Small intestine (tissue), 7 donors: ENCODE results near the gene CD244. TPM values are rescaled to one million over a fixed set of nuclear protein-coding genes. Genes with fewer than 3 reads are reported as not detected.
"Not testable (repeated sequence)": the region's sequence is repeated elsewhere in the genome, so short reads cannot be mapped to it uniquely, and the experiment has no call there.

Experiments
- DNase-seq, 2 donors: peaks; one replicate each; pipeline versions ENCODE4 v3.0.0 to v3.0.0-alpha.2; 2013
- FAIRE-seq: peaks from 2 replicates; lab custom pipeline; 2012; peaks lifted over from hg19 to GRCh38; lab: Jason Lieb, UNC
- H3K27ac ChIP-seq, 3 donors: one replicate each; pipeline ENCODE4 v1.5.1; 2013; ENCODE audit warnings: low read length in 2 of 3, mild to moderate bottlenecking in 2 of 3, control low read depth in 1 of 3, inconsistent platforms in 1 of 3, low read depth in 1 of 3, moderate library complexity in 1 of 3
- H3K27me3 ChIP-seq, 3 donors: one replicate each; pipeline ENCODE4 v1.6.1; 2013; ENCODE audit warnings: low read length in 3 of 3, inconsistent platforms in 1 of 3; ENCODE audit not compliant: control insufficient read depth in 3 of 3, insufficient read depth in 3 of 3
- H3K36me3 ChIP-seq, 3 donors: one replicate each; pipeline ENCODE4 v1.6.1; 2013; ENCODE audit warnings: low read length in 3 of 3, inconsistent platforms in 1 of 3, low read depth in 1 of 3, mild to moderate bottlenecking in 1 of 3, moderate library complexity in 1 of 3; ENCODE audit not compliant: control insufficient read depth in 3 of 3, insufficient read depth in 2 of 3
- H3K4me1 ChIP-seq, 3 donors: one replicate each; pipeline ENCODE4 v1.6.1; 2013; ENCODE audit warnings: low read length in 2 of 3, inconsistent platforms in 1 of 3, low read depth in 1 of 3, mild to moderate bottlenecking in 1 of 3, moderate library complexity in 1 of 3; ENCODE audit not compliant: control insufficient read depth in 3 of 3, insufficient read depth in 2 of 3
- H3K4me3 ChIP-seq, 3 donors: one replicate each; pipeline ENCODE4 v1.5.1; 2013; ENCODE audit warnings: low read length in 3 of 3, control low read depth in 1 of 3, inconsistent platforms in 1 of 3, low read depth in 1 of 3, mild to moderate bottlenecking in 1 of 3, moderate library complexity in 1 of 3
- H3K9me3 ChIP-seq, 2 donors: one replicate each; pipeline ENCODE4 v1.6.1; 2013; ENCODE audit warnings: low read depth in 1 of 2, low read length in 1 of 2; ENCODE audit not compliant: control insufficient read depth in 2 of 2, insufficient read depth in 1 of 2
- WGBS, 3 donors: extraction: QIAGEN DNeasy Blood & Tissue Kit; methylation state at CpG; one replicate each; pipeline ENCODE4 v1.1.7; 2013; 5-methylcytosine and 5-hydroxymethylcytosine counted together
- polyA plus RNA-seq, 4 donors: library from polyadenylated mRNA; stranded (reverse) in 3 of 4; unstranded in 1 of 4; fragments of 200-250 nt in 3 of 4; fragments of 120-200 nt in 1 of 4; gene quantifications; one replicate each; pipeline versions ENCODE4 v1.2.1 to v1.2.3, GENCODE V29; 2013
- donor health status: healthy with polysubstance abuse.
- donor health status: control.
- donor health status: control.
- donor health status: Bipolar disorder and iron deficiency.
- donor health status: healthy.

Gene CD244
- polyA plus RNA-seq, 4 donors = 0.39 to 3.2 (median 1.1) TPM

DNA sequence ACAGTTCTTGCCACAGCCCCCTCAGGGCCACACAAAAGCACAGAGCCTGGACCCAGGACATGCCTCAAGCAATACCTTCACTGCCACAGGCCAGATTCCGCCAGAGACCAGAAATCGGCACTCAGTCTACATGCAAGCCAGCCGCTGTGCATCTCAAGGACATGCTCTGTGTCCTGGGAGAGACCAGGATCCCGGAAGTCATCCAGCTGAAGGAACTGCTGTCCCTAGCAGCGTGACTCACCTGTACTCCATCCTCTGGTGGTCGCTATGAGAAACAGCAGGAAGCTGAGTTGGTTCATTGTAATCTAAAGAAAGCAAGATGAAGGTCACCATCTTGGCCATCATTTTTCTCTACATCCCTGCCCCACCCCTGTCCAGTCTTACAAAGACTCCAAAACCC lies 21.9 kb upstream of the CD244 start:
- Histone ChIP-seq H3K27ac (no peak overlapping the region), H3K36me3 (no peaks in the 10 kb centered on the region), H3K4me3 (no peak overlapping the region), H3K9me3 (no peaks in the 10 kb centered on the region), H3K4me1 (no peaks in the 10 kb centered on the region), H3K27me3 (peaks cover 0 to 4% (median 0%) of the 10 kb centered on the region in 3 donors)
- WGBS, 3 donors = 79 to 81% (median 79%) methylated on average over 6 of the region's 6 CpGs
- DNase-seq (peak in 1 of 2 donors; percentile 17), FAIRE-seq (no peak)

- DNase-seq (no peak), FAIRE-seq (no peak)
- Histone ChIP-seq H3K4me3 (no peak overlapping the region), H3K4me1 (no peaks in the 10 kb centered on the region), H3K36me3 (no peaks in the 10 kb centered on the region), H3K27me3 (peaks cover 0 to 3% (median 0%) of the 10 kb centered on the region in 3 donors), H3K27ac (no peak overlapping the region), H3K9me3 (no peaks in the 10 kb centered on the region)
- 87 to 90% (median 88%) methylated on average over 13 of the region's 13 CpGs for WGBS, 3 donors
Observed at GRCh38 chr1:160883581-160884513, 21.2 kb upstream of the CD244 start.

DNA sequence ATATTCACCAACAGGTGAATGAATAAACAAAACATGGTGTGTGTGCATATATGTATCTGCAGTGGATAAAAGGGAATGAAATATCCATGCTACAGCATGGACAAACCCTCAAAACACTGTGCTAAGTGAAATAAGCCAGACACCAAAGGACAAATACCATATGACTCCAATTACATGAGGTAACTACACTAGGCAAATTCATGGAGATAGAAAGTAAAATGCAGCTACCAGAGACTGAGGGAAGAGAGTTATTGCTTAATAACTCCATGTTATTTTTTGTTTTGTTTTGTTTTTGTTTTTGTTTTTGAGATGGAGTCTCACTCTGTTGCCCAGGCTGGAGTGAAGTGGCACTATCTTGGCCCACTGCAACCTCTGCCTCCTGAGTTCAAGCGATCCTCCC lies 19.9 kb upstream of the CD244 start:
- WGBS, 3 donors = 100% methylated on average over 1 of the region's 1 CpG

DNA sequence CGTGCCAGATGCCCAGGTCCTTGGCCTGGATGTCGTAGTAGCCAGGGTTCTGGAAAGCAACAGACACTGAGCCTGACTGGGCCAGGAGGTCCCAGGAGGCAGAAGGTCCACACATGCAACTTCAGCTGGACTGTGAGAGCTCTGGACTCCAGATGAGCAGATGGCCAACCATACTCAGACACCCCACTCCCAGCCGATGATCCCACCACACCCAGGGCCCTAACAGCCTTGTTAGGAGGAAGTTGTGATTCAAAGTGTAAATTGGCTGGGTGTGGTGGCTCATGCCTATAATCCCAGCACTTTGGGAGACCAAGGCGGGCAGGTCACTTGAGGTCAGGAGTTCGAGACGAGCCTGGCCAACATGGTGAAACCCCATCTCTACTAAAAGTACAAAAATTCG lies 18.6 kb upstream of the CD244 start:
- not testable (repeated sequence) for H3K27me3 ChIP-seq, FAIRE-seq, H3K4me1 ChIP-seq, H3K4me3 ChIP-seq, H3K9me3 ChIP-seq, H3K27ac ChIP-seq, H3K36me3 ChIP-seq
- WGBS, 3 donors = 71 to 81% (median 75%) methylated on average over 7 of the region's 7 CpGs
- DNase-seq = peak in 1 of 2 donors; percentile 18

More for the DNA sequence above, 19.9 kb upstream of the CD244 start:
- Histone ChIP-seq H3K36me3 (no peaks in the 10 kb centered on the region), H3K27me3 (peaks cover 0 to 3% (median 0%) of the 10 kb centered on the region in 3 donors), H3K9me3 (no peaks in the 10 kb centered on the region), H3K4me1 (no peaks in the 10 kb centered on the region), H3K4me3 (no peak overlapping the region), H3K27ac (no peak overlapping the region)
- no peak for DNase-seq
- FAIRE-seq = no peak

GRCh38 chr1:160880216-160880615 lies 17.5 kb upstream of the CD244 start:
- no peak for FAIRE-seq
- 89 to 90% (median 89%) methylated on average over 3 of the region's 3 CpGs for WGBS, 3 donors
- Histone ChIP-seq H3K27ac (no peak overlapping the region), H3K27me3 (peaks cover 0 to 3% (median 0%) of the 10 kb centered on the region in 3 donors), H3K4me3 (no peak overlapping the region), H3K9me3 (no peaks in the 10 kb centered on the region), H3K36me3 (no peaks in the 10 kb centered on the region), H3K4me1 (peaks cover 0 to 7% (median 0%) of the 10 kb centered on the region in 3 donors)
- no peak for DNase-seq

GRCh38 chr1:160879056-160879455 lies 16.4 kb upstream of the CD244 start:
- Histone ChIP-seq H3K36me3 (no peaks in the 10 kb centered on the region), H3K27ac (no peak overlapping the region), H3K27me3 (peaks cover 0 to 3% (median 0%) of the 10 kb centered on the region in 3 donors), H3K4me3 (no peak overlapping the region), H3K4me1 (peaks cover 0 to 17% (median 0%) of the 10 kb centered on the region in 3 donors), H3K9me3 (no peaks in the 10 kb centered on the region)
- 57 to 70% (median 60%) methylated on average over 8 of the region's 8 CpGs for WGBS, 3 donors
- no peak for DNase-seq
- no peak for FAIRE-seq

- DNase-seq (peak in 1 of 2 donors; percentile 32), FAIRE-seq (no peak)
- Histone ChIP-seq H3K27ac (no peak overlapping the region), H3K9me3 (no peaks in the 10 kb centered on the region), H3K4me1 (peaks cover 0 to 17% (median 0%) of the 10 kb centered on the region in 3 donors), H3K27me3 (no peaks in the 10 kb centered on the region), H3K4me3 (no peak overlapping the region), H3K36me3 (no peaks in the 10 kb centered on the region)
Observed at GRCh38 chr1:160877221-160877620, 14.5 kb upstream of the CD244 start.

GRCh38 chr1:160876311-160876710 lies 13.6 kb upstream of the CD244 start:
- Histone ChIP-seq H3K27me3 (no peaks in the 10 kb centered on the region), H3K27ac (no peak overlapping the region), H3K9me3 (no peaks in the 10 kb centered on the region), H3K36me3 (no peaks in the 10 kb centered on the region), H3K4me1 (peaks cover 0 to 17% (median 0%) of the 10 kb centered on the region in 3 donors), H3K4me3 (no peak overlapping the region)
- DNase-seq (no peak), FAIRE-seq (no peak)
- WGBS, 3 donors = 80% methylated on average over 5 of the region's 5 CpGs
